AG04449 (cell line): Measurements from ENCODE around the gene CCR9.
A peak's percentile ranks its signal among the peaks of the same experiment; 100 is the strongest.

Experiments
- CTCF ChIA-PET: fragments of 350-600 bp; formaldehyde crosslinking; extraction: SDS; loops from one replicate; lab custom pipeline; 2021; ENCODE audit warnings: antibody characterized with exemption; lab: Yijun Ruan, JAX
- POLR2A ChIA-PET: fragments of 400-600, 350-600 bp; formaldehyde crosslinking; extraction: SDS; loops from one replicate; lab custom pipeline; 2020; ENCODE audit warnings: antibody characterized with exemption, inconsistent platforms; lab: Yijun Ruan, JAX
- DNase-seq: peaks from one replicate; pipeline ENCODE4 v3.0.0-alpha.2; 2010; ENCODE audit warnings: low read depth, low spot score
- H3K4me3 ChIP-seq: 2 replicates; pipeline ENCODE4 v1.5.1; 2011; ENCODE audit warnings: low read depth, mild to moderate bottlenecking, control low read depth, low read length
- CTCF ChIP-seq: IDR thresholded peaks from one replicate; pipeline ENCODE4 v1.5.1; 2011; ENCODE audit warnings: mild to moderate bottlenecking, moderate library complexity, low read length, control low read depth, inconsistent platforms; ENCODE audit not compliant: insufficient read depth; ENCODE audit errors: missing control alignments

Gene CCR9

GRCh38 chr3:45907769-45908705, 21.7 kb downstream of the CCR9 start:
- DNase-seq = peak; percentile 24
- CTCF ChIA-PET = interaction anchor here (0.7 to 6.5 kb wide), 21 partner anchors 9 to 871 kb away, joined by 3 to 57 read pairs (median 4); no protein-coding TSS in a partner anchor
- no peak for TF ChIP-seq CTCF
- no peak overlapping the region for H3K4me3 ChIP-seq
- POLR2A ChIA-PET = interaction anchor here (0.7 kb wide), 1 partner anchor 27 kb away, joined by 3 read pairs; no protein-coding TSS in a partner anchor

- ChIA-PET CTCF (interaction anchor here (0.6 to 6.5 kb wide), 9 partner anchors 9 to 872 kb away, joined by 3 to 57 read pairs (median 5); no protein-coding TSS in a partner anchor), POLR2A (no interaction called here)
- H3K4me3 ChIP-seq = no peak overlapping the region
- DNase-seq = no peak
- TF ChIP-seq CTCF = no peak
These were observed 22.4 kb downstream of the CCR9 start for GRCh38 chr3:45908761-45909160.

- ChIA-PET POLR2A (no interaction called here), CTCF (interaction anchor here (0.6 to 6.5 kb wide), 6 partner anchors 10 to 170 kb away, joined by 3 to 57 read pairs (median 20); no protein-coding TSS in a partner anchor)
- no peak for TF ChIP-seq CTCF
- H3K4me3 ChIP-seq = no peak overlapping the region
- no peak for DNase-seq
These were observed 23.2 kb downstream of the CCR9 start for GRCh38 chr3:45909542-45909941.

- DNase-seq = no peak
- no peak overlapping the region for H3K4me3 ChIP-seq
- TF ChIP-seq CTCF = no peak
- ChIA-PET CTCF (interaction anchor here (1.0 to 5.4 kb wide), 3 partner anchors 19 to 168 kb away, joined by 4 to 47 read pairs (median 35); no protein-coding TSS in a partner anchor), POLR2A (no interaction called here)
These were observed 24.5 kb downstream of the CCR9 start for GRCh38 chr3:45910892-45911291.

GRCh38 chr3:45911511-45912226, 25.3 kb downstream of the CCR9 start:
- TF ChIP-seq CTCF = no peak
- POLR2A ChIA-PET = no interaction called here
- DNase-seq = no peak
- CTCF ChIA-PET = interaction anchor here (0.6 to 5.4 kb wide), 4 partner anchors 18 to 349 kb away, joined by 4 to 47 read pairs (median 20); no protein-coding TSS in a partner anchor
- H3K4me3 ChIP-seq = no peak overlapping the region

- no peak for DNase-seq
- TF ChIP-seq CTCF = no peak
- POLR2A ChIA-PET = no interaction called here
These were observed 26.1 kb downstream of the CCR9 start for GRCh38 chr3:45912435-45912834.

More at GRCh38 chr3:45912435-45912834, 26.1 kb downstream of the CCR9 start:
- H3K4me3 ChIP-seq = no peak overlapping the region
- CTCF ChIA-PET = interaction anchor here (1.1 to 5.4 kb wide), 3 partner anchors 8 to 27 kb away, joined by 3 to 47 read pairs (median 7); no protein-coding TSS in a partner anchor
